ENCODE measurements around the gene CYP2B6.

DNA sequence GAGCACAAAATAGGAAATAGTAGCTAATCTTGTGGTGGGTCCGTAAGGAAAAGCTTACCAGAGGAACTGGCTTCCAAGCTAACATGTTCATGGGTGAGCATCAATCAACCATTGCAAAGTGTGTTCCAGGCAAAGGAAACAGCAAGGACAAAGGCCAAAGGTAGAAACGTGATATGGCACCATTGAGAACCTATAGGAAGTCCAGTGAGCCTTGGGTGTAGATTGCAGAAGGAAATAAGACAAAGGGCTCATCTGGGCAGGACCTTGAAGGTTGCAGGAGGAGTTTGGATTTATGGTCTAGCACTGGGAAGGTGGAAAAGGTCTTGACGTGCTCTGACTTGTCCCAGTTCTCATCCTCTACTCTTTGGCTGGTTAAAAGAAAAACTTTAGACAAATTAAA lies 22.3 kb downstream of the CYP2B6 start:
- TF ChIP-seq, protein P1, sequence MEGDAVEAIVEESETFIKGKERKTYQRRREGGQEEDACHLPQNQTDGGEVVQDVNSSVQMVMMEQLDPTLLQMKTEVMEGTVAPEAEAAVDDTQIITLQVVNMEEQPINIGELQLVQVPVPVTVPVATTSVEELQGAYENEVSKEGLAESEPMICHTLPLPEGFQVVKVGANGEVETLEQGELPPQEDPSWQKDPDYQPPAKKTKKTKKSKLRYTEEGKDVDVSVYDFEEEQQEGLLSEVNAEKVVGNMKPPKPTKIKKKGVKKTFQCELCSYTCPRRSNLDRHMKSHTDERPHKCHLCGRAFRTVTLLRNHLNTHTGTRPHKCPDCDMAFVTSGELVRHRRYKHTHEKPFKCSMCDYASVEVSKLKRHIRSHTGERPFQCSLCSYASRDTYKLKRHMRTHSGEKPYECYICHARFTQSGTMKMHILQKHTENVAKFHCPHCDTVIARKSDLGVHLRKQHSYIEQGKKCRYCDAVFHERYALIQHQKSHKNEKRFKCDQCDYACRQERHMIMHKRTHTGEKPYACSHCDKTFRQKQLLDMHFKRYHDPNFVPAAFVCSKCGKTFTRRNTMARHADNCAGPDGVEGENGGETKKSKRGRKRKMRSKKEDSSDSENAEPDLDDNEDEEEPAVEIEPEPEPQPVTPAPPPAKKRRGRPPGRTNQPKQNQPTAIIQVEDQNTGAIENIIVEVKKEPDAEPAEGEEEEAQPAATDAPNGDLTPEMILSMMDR (IDR thresholded peaks at IDR 0.05; ENCODE audit: low read length) = no peak
- TF ChIP-seq EZH2 (optimal IDR thresholded peaks at IDR 0.05; ENCODE audit: low read depth, low read length) (no peak), EZH2phosphoT487 (IDR thresholded peaks at IDR 0.05; ENCODE audit: low read length) (no peak)

Measured in MM.1S (cell line).